ENCODE results near the gene DNAJC3.

- TF ChIP-seq POLR2A (IDR thresholded peaks at IDR 0.05) (no peak), CTCF (IDR thresholded peaks at IDR 0.05) (no peak), EP300 (IDR thresholded peaks at IDR 0.05) (no peak)
Measured at GRCh38 chr13:95741584-95742563, 64.9 kb downstream of the DNAJC3 start.
